HepG2 (cell line): ENCODE measurements around the gene IGF2. TPM values are rescaled to one million over a fixed set of nuclear protein-coding genes. Genes with fewer than 3 reads are reported as not detected.

Experiments used
- CREM ChIP-seq, 2 experiments: sonication (generic) in 1 of 2; formaldehyde crosslinking in 1 of 2; IDR thresholded peaks; 2 replicates each; pipeline versions ENCODE4 v1.4.0 to v1.6.1; 2016 to 2020; ENCODE audit warnings: antibody characterized with exemption in 1 of 2, mild to moderate bottlenecking in 1 of 2, missing genetic modification reagents in 1 of 2
- GLMP ChIP-seq: sonication (generic); formaldehyde crosslinking; IDR thresholded peaks from 2 replicates; pipeline ENCODE4 v1.9.0; 2021; ENCODE audit warnings: missing genetic modification reagents, mild to moderate bottlenecking, borderline replicate concordance
- HIVEP1 ChIP-seq: sonication (generic); formaldehyde crosslinking; IDR thresholded peaks from 2 replicates; pipeline ENCODE4 v1.4.0; 2020; ENCODE audit warnings: mild to moderate bottlenecking, missing genetic modification reagents
- KDM6A ChIP-seq: IDR thresholded peaks from 2 replicates; pipeline ENCODE4 v1.6.1; 2016; ENCODE audit warnings: low read depth
- MTA1 ChIP-seq: sonication (generic); formaldehyde crosslinking; IDR thresholded peaks from 2 replicates; pipeline ENCODE4 v1.4.0; 2020; ENCODE audit warnings: missing genetic modification reagents, mild to moderate bottlenecking, borderline replicate concordance
- NR1H2 ChIP-seq: sonication (generic); formaldehyde crosslinking; IDR thresholded peaks from 2 replicates; pipeline ENCODE4 v1.8.1; 2022; ENCODE audit warnings: low read depth, missing genetic modification reagents, borderline replicate concordance
- RBAK ChIP-seq: sonication (generic); formaldehyde crosslinking; IDR thresholded peaks from 2 replicates; pipeline ENCODE4 v1.5.1; 2020; ENCODE audit warnings: mild to moderate bottlenecking, missing genetic modification reagents
- RBM22 ChIP-seq: fragments of 200-400 bp; formaldehyde crosslinking; optimal IDR thresholded peaks from 2 replicates; pipeline ENCODE3; 2017; ENCODE audit warnings: mild to moderate bottlenecking, low read length, moderate library complexity
- SMYD3 ChIP-seq: sonication (generic); formaldehyde crosslinking; IDR thresholded peaks from 2 replicates; pipeline ENCODE4 v1.8.1; 2023; ENCODE audit warnings: mild to moderate bottlenecking, missing genetic modification reagents
- SNAPC2 ChIP-seq: sonication (generic); formaldehyde crosslinking; IDR thresholded peaks from 2 replicates; pipeline ENCODE4 v1.8.1; 2022; ENCODE audit warnings: mild to moderate bottlenecking, missing genetic modification reagents
- SOX13 ChIP-seq, 3 experiments: fragments of 450-650 bp in 1 of 3; sonication (generic) in 1 of 3; formaldehyde crosslinking in 1 of 3; IDR thresholded peaks in 2 of 3; conservative IDR thresholded peaks in 1 of 3; 2 replicates each; pipeline versions ENCODE4 v1.5.0 to v1.6.1; 2016 to 2020; ENCODE audit warnings: antibody characterized with exemption in 1 of 3, mild to moderate bottlenecking in 1 of 3, missing compliant biosample characterization in 1 of 3, missing genetic modification reagents in 1 of 3, moderate library complexity in 1 of 3
- TBL1XR1 ChIP-seq: fragments of 150-350 bp; IDR thresholded peaks from 2 replicates; pipeline ENCODE4 v1.6.1; 2014; ENCODE audit warnings: borderline replicate concordance, low read length; ENCODE audit not compliant: partially characterized antibody
- TERF1 ChIP-seq: sonication (generic); formaldehyde crosslinking; IDR thresholded peaks from 2 replicates; pipeline ENCODE4 v1.8.0; 2022; ENCODE audit warnings: mild to moderate bottlenecking, missing genetic modification reagents, moderate library complexity
- ZBTB38 ChIP-seq: sonication (generic); formaldehyde crosslinking; IDR thresholded peaks from 2 replicates; pipeline ENCODE4 v1.5.1; 2020; ENCODE audit warnings: mild to moderate bottlenecking, missing genetic modification reagents
- ZBTB49 ChIP-seq: sonication (generic); formaldehyde crosslinking; IDR thresholded peaks from 2 replicates; pipeline ENCODE4 v1.4.0; 2020; ENCODE audit warnings: missing genetic modification reagents, borderline replicate concordance
- ZNF274 ChIP-seq: sonication (generic); formaldehyde crosslinking; IDR thresholded peaks from 2 replicates; pipeline ENCODE4 v1.5.1; 2020; ENCODE audit warnings: mild to moderate bottlenecking, missing genetic modification reagents
- ZNF337 ChIP-seq: sonication (generic); formaldehyde crosslinking; IDR thresholded peaks from 2 replicates; pipeline ENCODE4 v1.5.1; 2020; ENCODE audit warnings: missing genetic modification reagents, low read depth, mild to moderate bottlenecking, borderline replicate concordance
- ZNF350 ChIP-seq: sonication (generic); formaldehyde crosslinking; IDR thresholded peaks from 2 replicates; pipeline ENCODE4 v1.4.0; 2020; ENCODE audit warnings: mild to moderate bottlenecking, low read depth, missing genetic modification reagents, borderline replicate concordance
- ZNF451 ChIP-seq: sonication (generic); formaldehyde crosslinking; IDR thresholded peaks from 2 replicates; pipeline ENCODE4 v1.5.0; 2020; ENCODE audit warnings: mild to moderate bottlenecking, missing genetic modification reagents
- ZNF563 ChIP-seq: sonication (generic); formaldehyde crosslinking; IDR thresholded peaks from 2 replicates; pipeline ENCODE4 v1.8.0; 2022; ENCODE audit warnings: mild to moderate bottlenecking, moderate library complexity, missing genetic modification reagents
- ZNF567 ChIP-seq: sonication (generic); formaldehyde crosslinking; IDR thresholded peaks from 2 replicates; pipeline ENCODE4 v1.8.1; 2023; ENCODE audit warnings: mild to moderate bottlenecking, missing genetic modification reagents, borderline replicate concordance
- ZNF841 ChIP-seq: sonication (generic); formaldehyde crosslinking; IDR thresholded peaks from 2 replicates; pipeline ENCODE4 v1.8.1; 2023; ENCODE audit warnings: missing genetic modification reagents, borderline replicate concordance
- ZXDC ChIP-seq: sonication (generic); formaldehyde crosslinking; IDR thresholded peaks from 2 replicates; pipeline ENCODE4 v1.5.0; 2020; ENCODE audit warnings: mild to moderate bottlenecking, missing genetic modification reagents
- polyA plus RNA-seq, 8 experiments: library from polyadenylated mRNA; depleted of rRNA in 3 of 8; stranded (reverse) in 7 of 8; unstranded in 1 of 8; fragments of >200 nt; fragmentation: Illumina TruSeq in 4 of 8; extraction: Trizol in 4 of 8; gene quantifications; 2 replicates each; pipeline versions ENCODE4 v1.2.1 to v1.2.3, GENCODE V29; 2011 to 2016; ENCODE audit warnings: low read depth in 4 of 8, missing spikeins in 1 of 8, mixed read lengths in 1 of 8; ENCODE audit not compliant: insufficient read depth in 1 of 8
- total RNA-seq, 5 experiments: library from RNA; depleted of rRNA; stranded (reverse); fragments of >200 nt; fragmentation: Illumina TruSeq; extraction: Trizol; gene quantifications; 2 replicates each; pipeline ENCODE4 v1.2.3, GENCODE V29; 2016; ENCODE audit warnings: low read depth in 1 of 5

Gene IGF2
- total and polyA plus RNA-seq, 2 of the 13 experiments (the other 11 are each of a cell fraction or from before 2014, with no cell fraction given), result 79.1 to 254 TPM

- TF ChIP-seq SMYD3, result no peak
- peak; percentile 15 for TF ChIP-seq TERF1
- TF ChIP-seq RBAK, result no peak
- no peak for TF ChIP-seq HIVEP1 (CRISPR knock-in tag)
- TF ChIP-seq SOX13 (IDR thresholded peaks at IDR 0.05), result 0 out of 2 replicates have a peak, but pooled peaks have one; percentile 21
- TF ChIP-seq SOX13 (CRISPR knock-in tag; conservative IDR thresholded peaks at IDR 0.05 in 1 of 2, IDR thresholded peaks at IDR 0.05 in 1 of 2), result no peak
- TF ChIP-seq ZNF337 (CRISPR knock-in tag), result no peak
- TF ChIP-seq ZBTB38 (CRISPR knock-in tag), result peak; percentile 97
- TF ChIP-seq ZXDC, result no peak
- no peak for TF ChIP-seq ZBTB49 (CRISPR knock-in tag)
- TF ChIP-seq CREM (IDR thresholded peaks at IDR 0.05), result no peak
- no peak for TF ChIP-seq CREM (CRISPR knock-in tag; IDR thresholded peaks at IDR 0.05)
- no peak for TF ChIP-seq GLMP
- no peak for TF ChIP-seq ZNF563 (CRISPR knock-in tag)
- no peak; the same call in 1 of the 2 replicates for TF ChIP-seq ZNF350 (CRISPR knock-in tag)
- 0 out of 2 replicates have a peak, but pooled peaks have one; percentile 16 for TF ChIP-seq NR1H2 (CRISPR knock-in tag)
- TF ChIP-seq MTA1, result no peak
- TF ChIP-seq ZNF841 (CRISPR knock-in tag), result peak; percentile 88
- TF ChIP-seq RBM22, result peak; percentile 93
- TF ChIP-seq ZNF451 (CRISPR knock-in tag), result no peak
- no peak for TF ChIP-seq TBL1XR1
- no peak for TF ChIP-seq ZNF567 (CRISPR knock-in tag)
- no peak for TF ChIP-seq KDM6A
- TF ChIP-seq ZNF274 (CRISPR knock-in tag), result no peak
- TF ChIP-seq SNAPC2 (CRISPR knock-in tag), result no peak
Observed at GRCh38 chr11:2130881-2131352, 8.3 kb downstream of the IGF2 start (continued).
